Body of pancreas (tissue), 4 donors: Measurements from ENCODE around the gene MVB12B. TPM values are rescaled to one million over a fixed set of nuclear protein-coding genes. Genes with fewer than 3 reads are reported as not detected.
A peak's percentile ranks its signal among the peaks of the same experiment; 100 is the strongest.

ENCODE experiments used
- ATAC-seq: fragments of 150-250 bp; one replicate; pipeline ENCODE4 v1.9.1; 2016
- DNase-seq, 4 donors: peaks; one replicate each; pipeline ENCODE4 v3.0.0-alpha.2; 2019
- H3K27ac ChIP-seq, 4 donors: fragments of 200-600 bp; sonication (generic); 1 replicate in 3 of 4; 2 replicates in 1 of 4; pipeline versions ENCODE4 v1.5.1 to v1.6.1; 2016 to 2019; ENCODE audit warnings: mild to moderate bottlenecking in 1 of 4, mixed read lengths in 1 of 4, moderate library complexity in 1 of 4
- H3K27me3 ChIP-seq, 2 donors: fragments of 200-600 bp; sonication (generic); one replicate each; pipeline ENCODE4 v1.6.0; 2016; ENCODE audit warnings: mild to moderate bottlenecking in 1 of 2
- H3K36me3 ChIP-seq, 2 donors: fragments of 200-600 bp; sonication (generic); replicated peaks in 1 of 2; 2 replicates each; pipeline ENCODE4 v1.5.1; 2016; ENCODE audit warnings: low read depth in 2 of 2; ENCODE audit not compliant: insufficient read depth in 1 of 2
- H3K4me1 ChIP-seq: fragments of 200-600 bp; sonication (generic); one replicate; pipeline ENCODE4 v1.6.0; 2016
- H3K4me3 ChIP-seq, 2 donors: fragments of 200-600 bp; sonication (generic); 1 replicate in 1 of 2; 2 replicates in 1 of 2; pipeline ENCODE4 v1.5.1; 2016 to 2019
- H3K9me3 ChIP-seq, 3 donors: fragments of 200-600 bp; sonication (generic); 1 replicate in 2 of 3; 2 replicates in 1 of 3; pipeline ENCODE4 v1.5.1; 2016
- POLR2A ChIP-seq, 3 donors: fragments of 450-650 bp; IDR thresholded peaks; one replicate each; pipeline ENCODE4 v1.6.1; 2016; ENCODE audit warnings: antibody characterized with exemption in 3 of 3, mild to moderate bottlenecking in 2 of 3
- WGBS, 2 donors: methylation state at CpG; one replicate each; pipeline ENCODE4 v1.1.5; 2017; 5-methylcytosine and 5-hydroxymethylcytosine counted together
- intact Hi-C: fragments of 100-400 bp; cut with DNase I; formaldehyde crosslinking; loops from one replicate; pipeline ENCODE4 v1.15.1; 2023
- total RNA-seq, 2 donors: library from RNA; depleted of rRNA; stranded (reverse); fragments of >200 nt; gene quantifications; one replicate each; pipeline ENCODE4 v1.1.0, GENCODE V29; 2016
- TF ChIP-seq, protein P1 (sequence below), 7 experiments: fragments of 450-650 bp in 4 of 7; fragments of 200-600 bp in 3 of 7; sonication (generic) in 3 of 7; IDR thresholded peaks; one replicate each; pipeline ENCODE4 v1.5.1; 2016 to 2019; ENCODE audit warnings: antibody characterized with exemption in 7 of 7

Gene MVB12B
- total RNA-seq, 2 donors from 2014 or later, result 5.2 to 9.9 TPM

DNA sequence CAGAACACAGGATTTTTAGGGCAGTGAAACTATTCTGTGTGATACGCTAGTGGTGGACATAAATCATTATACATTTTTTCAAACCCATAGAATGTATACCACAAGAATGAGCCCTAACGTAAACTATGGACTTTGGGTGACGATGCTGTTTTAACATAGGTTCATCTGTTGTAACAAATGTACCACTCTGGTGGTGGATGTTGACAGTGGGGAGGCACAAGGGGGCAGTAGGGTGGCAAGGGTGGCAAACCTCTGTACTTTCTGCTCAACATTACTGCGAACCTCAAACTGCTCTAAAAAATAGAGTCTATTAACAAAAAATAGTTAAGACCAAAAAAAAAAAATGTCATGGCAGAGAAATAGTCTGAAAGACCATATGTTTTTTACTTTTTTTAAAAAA is 9.1 kb upstream of the MVB12B start:
- Histone ChIP-seq H3K36me3 (no peaks in the 10 kb centered on the region), H3K9me3 (no peaks in the 10 kb centered on the region), H3K4me1 (no peaks in the 10 kb centered on the region), H3K4me3 (no peak overlapping the region), H3K27me3 (no peaks in the 10 kb centered on the region), H3K27ac (no peak overlapping the region)
- ATAC-seq (no peak), DNase-seq (peak in 1 of 4 donors; percentile 17)
- no peak for TF ChIP-seq POLR2A (IDR thresholded peaks at IDR 0.05)
- TF ChIP-seq, protein P1, sequence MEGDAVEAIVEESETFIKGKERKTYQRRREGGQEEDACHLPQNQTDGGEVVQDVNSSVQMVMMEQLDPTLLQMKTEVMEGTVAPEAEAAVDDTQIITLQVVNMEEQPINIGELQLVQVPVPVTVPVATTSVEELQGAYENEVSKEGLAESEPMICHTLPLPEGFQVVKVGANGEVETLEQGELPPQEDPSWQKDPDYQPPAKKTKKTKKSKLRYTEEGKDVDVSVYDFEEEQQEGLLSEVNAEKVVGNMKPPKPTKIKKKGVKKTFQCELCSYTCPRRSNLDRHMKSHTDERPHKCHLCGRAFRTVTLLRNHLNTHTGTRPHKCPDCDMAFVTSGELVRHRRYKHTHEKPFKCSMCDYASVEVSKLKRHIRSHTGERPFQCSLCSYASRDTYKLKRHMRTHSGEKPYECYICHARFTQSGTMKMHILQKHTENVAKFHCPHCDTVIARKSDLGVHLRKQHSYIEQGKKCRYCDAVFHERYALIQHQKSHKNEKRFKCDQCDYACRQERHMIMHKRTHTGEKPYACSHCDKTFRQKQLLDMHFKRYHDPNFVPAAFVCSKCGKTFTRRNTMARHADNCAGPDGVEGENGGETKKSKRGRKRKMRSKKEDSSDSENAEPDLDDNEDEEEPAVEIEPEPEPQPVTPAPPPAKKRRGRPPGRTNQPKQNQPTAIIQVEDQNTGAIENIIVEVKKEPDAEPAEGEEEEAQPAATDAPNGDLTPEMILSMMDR (IDR thresholded peaks at IDR 0.05), result peak in 2 of 7 experiments; percentile 15 to 29
- WGBS, 2 donors, result 89 to 92% methylated on average over 4 of the region's 4 CpGs
- intact Hi-C loops, result no loop called here

DNA sequence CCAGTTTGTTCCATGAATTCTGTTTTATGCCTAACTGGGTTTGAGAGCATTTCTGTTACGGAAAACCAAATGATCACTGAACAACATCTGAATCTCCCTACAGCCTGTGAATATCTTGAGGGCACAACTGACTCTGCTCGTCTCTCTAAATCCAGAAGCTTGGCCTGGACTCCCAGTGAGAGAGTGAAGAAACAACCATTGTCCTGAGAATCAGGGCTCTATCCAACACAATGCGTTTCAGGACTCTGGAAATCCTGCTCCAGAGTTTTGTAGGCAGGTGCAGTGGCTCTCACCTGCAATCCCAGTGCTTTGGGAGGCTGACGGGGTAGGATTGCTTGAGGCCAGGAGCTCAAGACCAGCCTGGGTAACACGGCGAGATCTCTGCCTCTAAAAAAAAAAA is 7.8 kb upstream of the MVB12B start:
- Histone ChIP-seq H3K4me1 (no peaks in the 10 kb centered on the region), H3K4me3 (no peak overlapping the region), H3K9me3 (no peaks in the 10 kb centered on the region), H3K27me3 (no peaks in the 10 kb centered on the region), H3K36me3 (no peaks in the 10 kb centered on the region), H3K27ac (no peak overlapping the region)
- DNase-seq (no peak), ATAC-seq (no peak)
- no peak for TF ChIP-seq POLR2A (IDR thresholded peaks at IDR 0.05)
- TF ChIP-seq, protein P1 (IDR thresholded peaks at IDR 0.05), result no peak
- intact Hi-C loops, result no loop called here
- WGBS, 2 donors, result 84 to 95% methylated on average over 6 of the region's 6 CpGs

DNA sequence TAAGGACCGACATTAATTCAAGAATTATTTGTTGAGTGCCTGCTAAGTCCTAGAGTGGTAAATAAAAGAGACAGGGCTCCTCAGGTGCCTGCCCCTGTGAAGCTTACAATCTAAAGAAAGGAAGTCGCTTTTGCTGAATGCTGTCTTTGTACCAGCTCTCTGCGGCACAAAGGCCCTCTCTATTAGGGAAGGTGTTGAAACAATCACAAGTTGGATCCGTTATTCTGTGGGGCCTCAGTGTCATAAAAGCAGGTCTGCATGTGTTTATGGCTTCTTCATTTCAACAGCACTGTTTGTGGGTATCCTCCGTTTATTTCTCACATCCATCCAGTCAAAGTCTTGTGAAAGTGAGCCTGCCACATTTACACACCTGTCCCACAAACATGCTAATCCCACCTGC is 7.0 kb upstream of the MVB12B start:
- Histone ChIP-seq H3K4me3 (no peak overlapping the region), H3K27ac (no peak overlapping the region), H3K9me3 (no peaks in the 10 kb centered on the region), H3K4me1 (no peaks in the 10 kb centered on the region), H3K27me3 (no peaks in the 10 kb centered on the region), H3K36me3 (no peaks in the 10 kb centered on the region)
- WGBS, 2 donors, result 74 to 78% methylated on average over 5 of the region's 5 CpGs
- TF ChIP-seq, protein P1 (IDR thresholded peaks at IDR 0.05), result no peak
- TF ChIP-seq POLR2A (IDR thresholded peaks at IDR 0.05), result no peak
- no peak for DNase-seq
- intact Hi-C loops, result no loop called here
- no peak for ATAC-seq

DNA sequence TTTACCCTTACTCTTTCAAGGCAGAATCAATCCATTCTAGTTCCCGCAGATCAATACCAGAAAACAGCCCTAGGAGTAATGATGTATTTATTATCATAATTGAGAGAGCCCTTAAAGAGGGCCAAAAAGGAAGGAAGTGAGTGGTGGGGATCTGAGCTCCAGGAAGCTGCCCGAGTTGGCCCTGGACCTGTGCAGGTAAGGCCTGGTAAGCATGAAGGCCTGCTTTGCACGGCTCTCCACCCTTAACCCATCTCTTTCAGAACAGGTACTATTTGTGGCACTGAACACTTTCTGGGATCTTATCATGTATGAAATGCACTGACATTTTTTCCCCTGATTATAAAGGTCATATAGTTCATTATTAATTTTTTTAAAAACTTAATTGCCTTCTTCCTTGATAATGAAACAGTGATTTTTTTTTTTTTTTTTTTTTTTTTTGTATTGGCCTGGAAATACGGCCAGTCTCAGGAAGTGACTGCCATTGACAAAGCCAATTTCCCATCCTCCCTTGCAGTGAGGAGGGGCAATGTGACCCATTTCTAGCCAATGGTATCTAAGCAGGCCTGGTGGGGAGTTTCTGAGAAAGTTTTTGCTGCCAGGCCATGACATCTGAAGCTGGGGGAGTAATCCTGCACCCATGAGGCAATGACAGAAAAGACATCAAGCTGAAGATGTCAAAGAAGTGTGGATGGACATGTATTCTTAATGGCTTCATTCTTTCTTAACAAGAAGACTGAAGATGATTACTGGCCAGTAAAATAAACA is 6.3 kb upstream of the MVB12B start:
- Histone ChIP-seq H3K9me3 (no peaks in the 10 kb centered on the region), H3K36me3 (no peaks in the 10 kb centered on the region), H3K27ac (no peak overlapping the region), H3K4me1 (no peaks in the 10 kb centered on the region), H3K4me3 (no peak overlapping the region), H3K27me3 (no peaks in the 10 kb centered on the region)
- ATAC-seq (no peak), DNase-seq (no peak)
- 66 to 83% methylated on average over 4 of the region's 4 CpGs for WGBS, 2 donors
- no peak for TF ChIP-seq POLR2A (IDR thresholded peaks at IDR 0.05)
- TF ChIP-seq, protein P1 (IDR thresholded peaks at IDR 0.05), result no peak
- intact Hi-C loops, result no loop called here

DNA sequence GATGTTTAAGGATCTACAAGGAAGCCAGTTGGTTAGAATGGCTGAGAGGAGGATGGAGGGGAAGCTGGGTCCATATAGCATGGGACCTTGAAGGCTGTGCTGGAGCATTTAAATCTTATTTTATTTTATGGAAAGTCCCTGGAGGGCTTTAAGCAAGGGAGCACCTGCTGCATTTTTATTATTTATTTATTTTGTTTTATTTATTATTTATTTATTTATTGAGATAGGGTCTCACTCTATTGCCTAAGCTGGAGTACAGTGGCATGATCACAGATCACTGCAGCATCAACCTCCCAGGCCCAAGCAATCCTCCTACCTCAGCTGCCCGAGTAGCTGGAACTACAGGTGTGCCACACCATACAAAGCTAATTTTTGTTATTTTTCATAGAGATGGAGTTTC is 4.9 kb upstream of the MVB12B start:
- no peaks in the 10 kb centered on the region for H3K27me3 ChIP-seq
- ATAC-seq (no peak), DNase-seq (no peak)
- no peaks in the 10 kb centered on the region for H3K9me3 ChIP-seq
- H3K27ac ChIP-seq, result no peak overlapping the region
- intact Hi-C loops, result no loop called here
- no peak overlapping the region for H3K4me3 ChIP-seq
- H3K36me3 ChIP-seq, result no peaks in the 10 kb centered on the region
- H3K4me1 ChIP-seq, result peaks cover 5% of the 10 kb centered on the region
- TF ChIP-seq, protein P1 (IDR thresholded peaks at IDR 0.05), result no peak
- TF ChIP-seq POLR2A (IDR thresholded peaks at IDR 0.05), result no peak
- WGBS, 2 donors, result 77 to 78% methylated on average over 1 of the region's 1 CpG
